ENCODE results near the gene SPOCK1.

The SPOCK1 gene

GRCh38 chr5:137098663-137099062 is 400.5 kb downstream of the SPOCK1 start:
- no peaks in the 10 kb centered on the region for H3K36me3 ChIP-seq
- no peak overlapping the region for H3K27ac ChIP-seq
- H3K27me3 ChIP-seq = no peaks in the 10 kb centered on the region
- no peaks in the 10 kb centered on the region for H3K9me3 ChIP-seq
- H3K4me1 ChIP-seq (ENCODE audit: control insufficient read depth in 1 of 2, insufficient read depth in 1 of 2, low read depth in 1 of 2, low read length in 1 of 2) = no peaks in the 10 kb centered on the region
- no peak for TF ChIP-seq CTCF (IDR thresholded peaks at IDR 0.05)
- no peak overlapping the region for H3K4me3 ChIP-seq (ENCODE audit: low read depth in 1 of 2, low read length in 1 of 2)

- no peaks in the 10 kb centered on the region for H3K4me1 ChIP-seq (ENCODE audit: control insufficient read depth in 1 of 2, insufficient read depth in 1 of 2, low read depth in 1 of 2, low read length in 1 of 2)
- no peak overlapping the region for H3K27ac ChIP-seq
- no peaks in the 10 kb centered on the region for H3K27me3 ChIP-seq
- TF ChIP-seq CTCF (IDR thresholded peaks at IDR 0.05) = no peak
- H3K36me3 ChIP-seq = no peaks in the 10 kb centered on the region
- H3K4me3 ChIP-seq (ENCODE audit: low read depth in 1 of 2, low read length in 1 of 2) = no peak overlapping the region
- no peaks in the 10 kb centered on the region for H3K9me3 ChIP-seq
Measured at GRCh38 chr5:137098238-137098637, 400.9 kb downstream of the SPOCK1 start.

- no peaks in the 10 kb centered on the region for H3K4me1 ChIP-seq (ENCODE audit: control insufficient read depth in 1 of 2, insufficient read depth in 1 of 2, low read depth in 1 of 2, low read length in 1 of 2)
- no peaks in the 10 kb centered on the region for H3K36me3 ChIP-seq
- H3K4me3 ChIP-seq (ENCODE audit: low read depth in 1 of 2, low read length in 1 of 2) = no peak overlapping the region
- H3K27me3 ChIP-seq = no peaks in the 10 kb centered on the region
- no peaks in the 10 kb centered on the region for H3K9me3 ChIP-seq
- no peak overlapping the region for H3K27ac ChIP-seq
- TF ChIP-seq CTCF (IDR thresholded peaks at IDR 0.05) = no peak
Measured at GRCh38 chr5:137097203-137097602, 401.9 kb downstream of the SPOCK1 start.

GRCh38 chr5:137096149-137097103 is 402.7 kb downstream of the SPOCK1 start:
- TF ChIP-seq CTCF (IDR thresholded peaks at IDR 0.05) = no peak
- H3K36me3 ChIP-seq = no peaks in the 10 kb centered on the region
- H3K9me3 ChIP-seq = no peaks in the 10 kb centered on the region
- no peaks in the 10 kb centered on the region for H3K4me1 ChIP-seq (ENCODE audit: control insufficient read depth in 1 of 2, insufficient read depth in 1 of 2, low read depth in 1 of 2, low read length in 1 of 2)
- H3K27me3 ChIP-seq = no peaks in the 10 kb centered on the region
- no peak overlapping the region for H3K27ac ChIP-seq
- H3K4me3 ChIP-seq (ENCODE audit: low read depth in 1 of 2, low read length in 1 of 2) = no peak overlapping the region

GRCh38 chr5:137095597-137095996 is 403.5 kb downstream of the SPOCK1 start:
- no peaks in the 10 kb centered on the region for H3K9me3 ChIP-seq
- no peak overlapping the region for H3K27ac ChIP-seq
- H3K36me3 ChIP-seq = no peaks in the 10 kb centered on the region
- H3K4me1 ChIP-seq (ENCODE audit: control insufficient read depth in 1 of 2, insufficient read depth in 1 of 2, low read depth in 1 of 2, low read length in 1 of 2) = no peaks in the 10 kb centered on the region
- no peak for TF ChIP-seq CTCF (IDR thresholded peaks at IDR 0.05)
- H3K4me3 ChIP-seq (ENCODE audit: low read depth in 1 of 2, low read length in 1 of 2) = no peak overlapping the region
- H3K27me3 ChIP-seq = no peaks in the 10 kb centered on the region
